K562 (cell line): ENCODE data around the gene ARFGEF3. TPM values are rescaled to one million over a fixed set of nuclear protein-coding genes. Genes with fewer than 3 reads are reported as not detected.

Source experiments
- ATAC-seq: fragments of 200-7000 bp; cut with Tn5 transposase; 3 replicates; pipeline ENCODE4 v1.9.1; 2020; ENCODE audit warnings: moderate library complexity
- BruUV-seq: library from RNA; stranded (reverse); fragments of 400-500 nt; replicated peaks from 2 replicates; lab custom pipeline; 2021; lab: Mats Ljungman, UMichigan
- CTCF ChIA-PET: fragments of 300-600 bp; formaldehyde crosslinking; extraction: SDS; loops from one replicate; lab custom pipeline; 2021; ENCODE audit warnings: low intra/inter-chr PET ratio; lab: Yijun Ruan, JAX
- POLR2A ChIA-PET: fragments of 300-600, 350-650 bp; sonication (Branson Sonifier 250); formaldehyde crosslinking; extraction: SDS; loops from one replicate; lab custom pipeline; 2021; ENCODE audit warnings: antibody characterized with exemption, inconsistent platforms; lab: Yijun Ruan, JAX
- DNase-seq, 4 experiments: peaks; one replicate each; pipeline versions ENCODE4 v3.0.0 to v3.0.0-alpha.2; 2011 to 2018; ENCODE audit warnings: low spot score in 3 of 4, mixed read lengths in 3 of 4; ENCODE audit errors: extremely low read depth in 1 of 4
- FAIRE-seq: peaks from 2 replicates; lab custom pipeline; 2011; peaks lifted over from hg19 to GRCh38; lab: Jason Lieb, UNC
- H2AFZ ChIP-seq: 2 replicates; pipeline ENCODE4 v1.6.0; 2011; ENCODE audit warnings: low read depth, low read length, control low read depth, inconsistent platforms
- H3K27ac ChIP-seq: fragments of 200-600 bp; 3 replicates; pipeline ENCODE4 v1.8.0; 2011; ENCODE audit warnings: low read depth, mild to moderate bottlenecking, control low read depth, inconsistent platforms, low read length, moderate library complexity, mixed read lengths; ENCODE audit errors: extremely low read depth
- H3K27me3 ChIP-seq, 2 experiments: fragments of 300-600 bp in 1 of 2; 2 replicates in 1 of 2; 3 replicates in 1 of 2; pipeline versions ENCODE4 v1.6.0 to v1.8.0; 2011; ENCODE audit warnings: inconsistent platforms in 2 of 2, low read length in 2 of 2, mild to moderate bottlenecking in 1 of 2, mixed read lengths in 1 of 2, moderate library complexity in 1 of 2; ENCODE audit not compliant: control insufficient read depth in 2 of 2, insufficient read depth in 2 of 2
- H3K36me3 ChIP-seq: fragments of 300-600 bp; 3 replicates; pipeline ENCODE4 v1.8.0; 2011; ENCODE audit warnings: mild to moderate bottlenecking, low read length, inconsistent platforms; ENCODE audit not compliant: control insufficient read depth, insufficient read depth
- H3K4me1 ChIP-seq, 2 experiments: fragments of 200-600 bp in 1 of 2; replicated peaks in 1 of 2; 2 replicates in 1 of 2; 3 replicates in 1 of 2; pipeline versions ENCODE4 v1.5.1 to v1.8.0; 2011; ENCODE audit warnings: inconsistent platforms in 2 of 2, low read length in 2 of 2, mild to moderate bottlenecking in 1 of 2, mixed read lengths in 1 of 2, moderate library complexity in 1 of 2; ENCODE audit not compliant: control insufficient read depth in 2 of 2, insufficient read depth in 2 of 2
- H3K4me2 ChIP-seq: 2 replicates; pipeline ENCODE4 v1.6.1; 2011; ENCODE audit warnings: low read length, control low read depth, inconsistent platforms, mixed read lengths; ENCODE audit not compliant: insufficient read depth
- H3K4me3 ChIP-seq: fragments of 200-600 bp; sonication (generic), shearing (Covaris generic); 2 replicates; pipeline ENCODE4 v1.5.1; 2016; ENCODE audit warnings: control low read depth, inconsistent platforms
- H3K79me2 ChIP-seq: fragments of 200-600 bp; 3 replicates; pipeline ENCODE4 v1.8.0; 2011; ENCODE audit warnings: low read length, inconsistent platforms; ENCODE audit not compliant: control insufficient read depth, insufficient read depth
- H3K9ac ChIP-seq, 2 experiments: 2 replicates each; pipeline versions ENCODE4 v1.6.0 to v1.6.1; 2011; ENCODE audit warnings: low read depth in 2 of 2, low read length in 2 of 2, control low read depth in 1 of 2, inconsistent platforms in 1 of 2, mild to moderate bottlenecking in 1 of 2, mixed read lengths in 1 of 2; ENCODE audit not compliant: insufficient read depth in 1 of 2
- H3K9me1 ChIP-seq: one replicate; pipeline ENCODE4 v1.6.0; 2011; ENCODE audit warnings: inconsistent platforms, mild to moderate bottlenecking, low read length, moderate library complexity; ENCODE audit not compliant: control insufficient read depth, insufficient read depth
- H3K9me3 ChIP-seq: replicated peaks from 2 replicates; pipeline ENCODE4 v1.5.1; 2011; ENCODE audit warnings: low read depth, low read length, inconsistent platforms; ENCODE audit not compliant: control insufficient read depth, insufficient read depth
- H4K20me1 ChIP-seq: replicated peaks from 2 replicates; pipeline ENCODE4 v1.6.1; 2011; ENCODE audit warnings: low read length, inconsistent platforms, mixed read lengths; ENCODE audit not compliant: control insufficient read depth, insufficient read depth
- CHD2 ChIP-seq: IDR thresholded peaks from 2 replicates; pipeline ENCODE4 v1.6.1; 2011; ENCODE audit warnings: low read depth, low read length
- COPS2 ChIP-seq: fragments of 450-650 bp; conservative IDR thresholded peaks from 2 replicates; pipeline ENCODE4 v1.6.1; 2016; ENCODE audit warnings: mild to moderate bottlenecking, moderate library complexity
- E2F8 ChIP-seq: fragments of 450-650 bp; IDR thresholded peaks from 2 replicates; pipeline ENCODE4 v1.7.1; 2018; ENCODE audit warnings: mild to moderate bottlenecking, low read depth; ENCODE audit not compliant: partially characterized antibody
- HDAC1 ChIP-seq, 2 experiments: fragments of 450-650 bp; IDR thresholded peaks; 2 replicates each; pipeline ENCODE4 v1.6.1; 2016 to 2017; ENCODE audit warnings: inconsistent platforms in 1 of 2, mild to moderate bottlenecking in 1 of 2, moderate library complexity in 1 of 2
- KDM1A ChIP-seq, 2 experiments: fragments of 450-650 bp; IDR thresholded peaks; 2 replicates each; pipeline ENCODE4 v1.6.1; 2016; ENCODE audit warnings: mild to moderate bottlenecking in 2 of 2
- NR0B1 ChIP-seq: fragments of 450-650 bp; IDR thresholded peaks from one replicate; pipeline ENCODE4 v1.6.1; 2018; ENCODE audit warnings: mild to moderate bottlenecking, moderate library complexity; ENCODE audit not compliant: partially characterized antibody
- PHB2 ChIP-seq: fragments of 450-650 bp; IDR thresholded peaks from 2 replicates; pipeline ENCODE4 v1.6.1; 2017; ENCODE audit warnings: low read depth
- POLR2B ChIP-seq: fragments of 450-650 bp; IDR thresholded peaks from 2 replicates; pipeline ENCODE4 v1.6.1; 2018; ENCODE audit warnings: low read depth; ENCODE audit not compliant: partially characterized antibody
- TRIM24 ChIP-seq, 2 experiments: fragments of 450-650 bp; IDR thresholded peaks; 2 replicates each; pipeline ENCODE4 v1.6.1; 2016
- U2AF2 ChIP-seq: fragments of 200-400 bp; formaldehyde crosslinking; optimal IDR thresholded peaks from 2 replicates; pipeline ENCODE3; 2017; ENCODE audit warnings: low read depth, mild to moderate bottlenecking, low read length
- WGBS: fragments of 100-300 bp; shearing (Covaris generic); methylation state at CpG from one replicate; pipeline ENCODE4 v1.1.6; 2016; ENCODE audit warnings: low coverage, mixed read lengths; ENCODE audit not compliant: insufficient coverage; ENCODE audit errors: missing lambda C conversion rate; 5-methylcytosine and 5-hydroxymethylcytosine counted together
- in situ Hi-C: fragments of 300-500 bp; cut with MboI; formaldehyde crosslinking; loops from 4 replicates; pipeline ENCODE4 v1.15.0; 2018; ENCODE audit warnings: inconsistent platforms, mixed read lengths
- intact Hi-C: fragments of 100-400 bp; cut with micrococcal nuclease; formaldehyde crosslinking; loops from 2 replicates; pipeline ENCODE4 v1.14.2; 2022
- polyA plus RNA-seq, 8 experiments: library from polyadenylated mRNA; depleted of rRNA in 4 of 8; stranded (reverse) in 5 of 8; unstranded in 3 of 8; fragments of >200 nt; fragmentation: Nextera tagmentation in 2 of 8; fragmentation: Illumina TruSeq in 1 of 8; extraction: Ambion mirVana in 2 of 8; extraction: Trizol in 1 of 8; gene quantifications; 2 replicates each; pipeline versions ENCODE4 v1.2.1 to v1.2.3, GENCODE V29; 2011 to 2014; ENCODE audit warnings: inconsistent platforms in 1 of 8, missing spikeins in 1 of 8
- total RNA-seq, 7 experiments: library from RNA; depleted of rRNA in 6 of 7; stranded (reverse); fragments of >200 nt in 6 of 7; fragmentation: Illumina TruSeq in 2 of 7; extraction: Trizol in 2 of 7; gene quantifications; 2 replicates each; pipeline versions ENCODE4 v1.2.1 to v1.2.3, GENCODE V29; 2011 to 2021; ENCODE audit warnings: low replicate concordance in 1 of 7
- TF ChIP-seq, protein P1 (sequence below): fragments of 450-650 bp; formaldehyde crosslinking; IDR thresholded peaks from 2 replicates; pipeline ENCODE4 v1.4.0; 2022; ENCODE audit warnings: mild to moderate bottlenecking, moderate library complexity
- TF ChIP-seq, protein P2 (sequence below): fragments of 450-650 bp; formaldehyde crosslinking; IDR thresholded peaks from 2 replicates; pipeline ENCODE4 v1.4.0; 2020; ENCODE audit warnings: mild to moderate bottlenecking, moderate library complexity
- TF ChIP-seq, protein P3 (sequence below): fragments of 200-800 bp; sonication (Bioruptor generic); IDR thresholded peaks from 2 replicates; pipeline ENCODE4 v1.6.1; 2017; ENCODE audit warnings: missing genetic modification characterization, missing compliant biosample characterization

Gene ARFGEF3
- total and polyA plus RNA-seq, 9 of the 15 experiments (the other 6 are each of a cell fraction or from before 2014, with no cell fraction given), result under 0.01 to 0.02 TPM; not detected in 7

GRCh38 chr6:138234363-138234762 lies 72.6 kb downstream of the ARFGEF3 start (continued):
- TF ChIP-seq COPS2 (no peak), E2F8 (no peak), U2AF2 (no peak), HDAC1 (IDR thresholded peaks at IDR 0.05) (no peak), CHD2 (no peak)
- TF ChIP-seq, protein P1, sequence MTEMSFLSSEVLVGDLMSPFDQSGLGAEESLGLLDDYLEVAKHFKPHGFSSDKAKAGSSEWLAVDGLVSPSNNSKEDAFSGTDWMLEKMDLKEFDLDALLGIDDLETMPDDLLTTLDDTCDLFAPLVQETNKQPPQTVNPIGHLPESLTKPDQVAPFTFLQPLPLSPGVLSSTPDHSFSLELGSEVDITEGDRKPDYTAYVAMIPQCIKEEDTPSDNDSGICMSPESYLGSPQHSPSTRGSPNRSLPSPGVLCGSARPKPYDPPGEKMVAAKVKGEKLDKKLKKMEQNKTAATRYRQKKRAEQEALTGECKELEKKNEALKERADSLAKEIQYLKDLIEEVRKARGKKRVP (CRISPR knock-in tag), result no peak

GRCh38 chr6:138235205-138235604 lies 73.5 kb downstream of the ARFGEF3 start:
- Histone ChIP-seq H3K9me3 (no peaks in the 10 kb centered on the region), H3K9ac (no peak overlapping the region), H3K27me3 (peaks cover 0 to 2% of the 10 kb centered on the region in 2 experiments; a peak in 4 of 5 replicates), H3K79me2 (no peaks in the 10 kb centered on the region), H3K4me3 (no peak overlapping the region), H3K4me2 (no peak overlapping the region), H2AFZ (no peak overlapping the region), H3K9me1 (no peaks in the 10 kb centered on the region), H3K27ac (no peak overlapping the region), H4K20me1 (no peaks in the 10 kb centered on the region), H3K36me3 (no peaks in the 10 kb centered on the region), H3K4me1 (no peaks in the 10 kb centered on the region)
- ATAC-seq (no peak), DNase-seq (no peak), FAIRE-seq (no peak)
- WGBS, result 0% methylated on average over 1 of the region's 1 CpG
- in situ Hi-C loops, result no loop called here
- no TSS peak for BruUV-seq
- intact Hi-C loops, result no loop called here
- POLR2A ChIA-PET, result no interaction called here
- CTCF ChIA-PET, result interaction anchor here (0.5 kb wide), 1 partner anchor 229 kb away, joined by 5 read pairs; no protein-coding TSS in a partner anchor
- no peak for TF ChIP-seq TRIM24 (IDR thresholded peaks at IDR 0.05)
- no peak for TF ChIP-seq PHB2
- TF ChIP-seq NR0B1, result no peak
- TF ChIP-seq KDM1A (IDR thresholded peaks at IDR 0.05), result no peak
- TF ChIP-seq POLR2B, result no peak
- TF ChIP-seq, protein P2, sequence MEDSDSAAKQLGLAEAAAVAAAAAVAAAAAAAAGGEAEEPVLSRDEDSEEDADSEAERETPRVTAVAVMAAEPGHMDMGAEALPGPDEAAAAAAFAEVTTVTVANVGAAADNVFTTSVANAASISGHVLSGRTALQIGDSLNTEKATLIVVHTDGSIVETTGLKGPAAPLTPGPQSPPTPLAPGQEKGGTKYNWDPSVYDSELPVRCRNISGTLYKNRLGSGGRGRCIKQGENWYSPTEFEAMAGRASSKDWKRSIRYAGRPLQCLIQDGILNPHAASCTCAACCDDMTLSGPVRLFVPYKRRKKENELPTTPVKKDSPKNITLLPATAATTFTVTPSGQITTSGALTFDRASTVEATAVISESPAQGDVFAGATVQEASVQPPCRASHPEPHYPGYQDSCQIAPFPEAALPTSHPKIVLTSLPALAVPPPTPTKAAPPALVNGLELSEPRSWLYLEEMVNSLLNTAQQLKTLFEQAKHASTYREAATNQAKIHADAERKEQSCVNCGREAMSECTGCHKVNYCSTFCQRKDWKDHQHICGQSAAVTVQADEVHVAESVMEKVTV, result no peak
- TF ChIP-seq, protein P3, sequence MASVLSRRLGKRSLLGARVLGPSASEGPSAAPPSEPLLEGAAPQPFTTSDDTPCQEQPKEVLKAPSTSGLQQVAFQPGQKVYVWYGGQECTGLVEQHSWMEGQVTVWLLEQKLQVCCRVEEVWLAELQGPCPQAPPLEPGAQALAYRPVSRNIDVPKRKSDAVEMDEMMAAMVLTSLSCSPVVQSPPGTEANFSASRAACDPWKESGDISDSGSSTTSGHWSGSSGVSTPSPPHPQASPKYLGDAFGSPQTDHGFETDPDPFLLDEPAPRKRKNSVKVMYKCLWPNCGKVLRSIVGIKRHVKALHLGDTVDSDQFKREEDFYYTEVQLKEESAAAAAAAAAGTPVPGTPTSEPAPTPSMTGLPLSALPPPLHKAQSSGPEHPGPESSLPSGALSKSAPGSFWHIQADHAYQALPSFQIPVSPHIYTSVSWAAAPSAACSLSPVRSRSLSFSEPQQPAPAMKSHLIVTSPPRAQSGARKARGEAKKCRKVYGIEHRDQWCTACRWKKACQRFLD (CRISPR knock-in tag), result no peak
